Neural cell (in vitro differentiated cells): ENCODE measurements around the gene BAD. TPM values are rescaled to one million over a fixed set of nuclear protein-coding genes. Genes with fewer than 3 reads are reported as not detected.

Source experiments
- H2AFZ ChIP-seq: fragments of 200-600, 300-800 bp; sonication (generic), shearing (Covaris generic); 2 replicates; pipeline ENCODE4 v1.6.0; 2014; ENCODE audit warnings: low read depth, mild to moderate bottlenecking, antibody characterized with exemption, low read length, moderate library complexity
- H3F3A ChIP-seq: fragments of 200-600 bp; shearing (Covaris generic); 2 replicates; pipeline ENCODE4 v1.6.1; 2016; ENCODE audit warnings: mild to moderate bottlenecking, moderate library complexity, mixed read lengths, antibody characterized with exemption, low read length; ENCODE audit not compliant: insufficient read depth, poor library complexity, severe bottlenecking
- H3K27ac ChIP-seq: fragments of 200-600, 300-800 bp; sonication (generic), shearing (Covaris generic); 2 replicates; pipeline ENCODE4 v1.5.1; 2014; ENCODE audit warnings: mild to moderate bottlenecking, low read length, moderate library complexity
- H3K27me3 ChIP-seq: fragments of 300-800, 200-600 bp; sonication (generic), shearing (Covaris generic); 2 replicates; pipeline ENCODE4 v1.6.0; 2014; ENCODE audit warnings: mild to moderate bottlenecking, low read depth, low read length, moderate library complexity; ENCODE audit not compliant: insufficient read depth
- H3K36me3 ChIP-seq: fragments of 300-800, 200-600 bp; sonication (generic), shearing (Covaris generic); 2 replicates; pipeline ENCODE4 v1.5.1; 2014; ENCODE audit warnings: mild to moderate bottlenecking, antibody characterized with exemption, low read length, moderate library complexity; ENCODE audit not compliant: insufficient read depth
- H3K4me2 ChIP-seq: fragments of 300-800, 200-600 bp; sonication (generic), shearing (Covaris generic); 2 replicates; pipeline ENCODE4 v1.6.0; 2014; ENCODE audit warnings: mild to moderate bottlenecking, low read length
- H3K4me3 ChIP-seq: fragments of 300-800, 200-600 bp; sonication (generic), shearing (Covaris generic); 2 replicates; pipeline ENCODE4 v1.5.1; 2014; ENCODE audit warnings: mild to moderate bottlenecking, low read length, moderate library complexity
- H3K79me2 ChIP-seq: fragments of 200-600 bp; shearing (Covaris generic); replicated peaks from 2 replicates; pipeline ENCODE4 v1.6.0; 2014; ENCODE audit warnings: mild to moderate bottlenecking, low read length, moderate library complexity; ENCODE audit not compliant: insufficient read depth
- H3K9ac ChIP-seq: fragments of 300-800, 200-600 bp; sonication (generic), shearing (Covaris generic); 2 replicates; pipeline ENCODE4 v1.6.1; 2016; ENCODE audit warnings: mild to moderate bottlenecking, low read length, mixed read lengths
- H3K9me2 ChIP-seq: fragments of 200-600 bp; shearing (Covaris generic); 2 replicates; pipeline ENCODE4 v1.6.1; 2016; ENCODE audit warnings: mild to moderate bottlenecking, low read length, mixed read lengths; ENCODE audit not compliant: insufficient read depth
- H3K9me3 ChIP-seq: fragments of 200-600, 300-800 bp; sonication (generic), shearing (Covaris generic); 2 replicates; pipeline ENCODE4 v1.6.1; 2016; ENCODE audit warnings: mild to moderate bottlenecking, mixed run types, low read length, moderate library complexity, mixed read lengths
- H4K20me1 ChIP-seq: fragments of 200-600 bp; shearing (Covaris generic); 2 replicates; pipeline ENCODE4 v1.6.1; 2016; ENCODE audit warnings: mild to moderate bottlenecking, mixed run types; ENCODE audit not compliant: insufficient read depth
- CTCF ChIP-seq: fragments of 450-650 bp; IDR thresholded peaks from 2 replicates; pipeline ENCODE4 v1.5.1; 2014; ENCODE audit warnings: antibody characterized with exemption, mild to moderate bottlenecking, moderate library complexity; ENCODE audit not compliant: poor library complexity, severe bottlenecking
- EP300 ChIP-seq: fragments of 450-650 bp; conservative IDR thresholded peaks from 2 replicates; pipeline ENCODE4 v1.6.1; 2014; ENCODE audit warnings: antibody characterized with exemption, mild to moderate bottlenecking, moderate library complexity; ENCODE audit not compliant: poor library complexity, severe bottlenecking
- EZH2 ChIP-seq: fragments of 200-600, 300-800 bp; shearing (Covaris generic), sonication (generic); IDR thresholded peaks from 2 replicates; pipeline ENCODE4 v1.6.1; 2014; ENCODE audit warnings: antibody characterized with exemption, low read length, borderline replicate concordance, mild to moderate bottlenecking; ENCODE audit not compliant: insufficient read depth, poor library complexity, severe bottlenecking
- MXI1 ChIP-seq: fragments of 450-650 bp; conservative IDR thresholded peaks from 2 replicates; pipeline ENCODE4 v1.6.1; 2014; ENCODE audit warnings: antibody characterized with exemption, mild to moderate bottlenecking; ENCODE audit not compliant: poor library complexity, severe bottlenecking
- POLR2AphosphoS5 ChIP-seq: IDR thresholded peaks from 2 replicates; pipeline ENCODE4 v1.6.1; 2012
- RAD21 ChIP-seq: fragments of 450-650 bp; conservative IDR thresholded peaks from 2 replicates; pipeline ENCODE4 v1.6.1; 2014; ENCODE audit warnings: antibody characterized with exemption, mild to moderate bottlenecking, moderate library complexity
- REST ChIP-seq: IDR thresholded peaks from 2 replicates; pipeline ENCODE4 v1.6.1; 2012; ENCODE audit warnings: borderline replicate concordance
- SMC3 ChIP-seq: fragments of 450-650 bp; conservative IDR thresholded peaks from 2 replicates; pipeline ENCODE4 v1.6.1; 2014; ENCODE audit warnings: antibody characterized with exemption, mild to moderate bottlenecking, moderate library complexity; ENCODE audit not compliant: poor library complexity
- TAF1 ChIP-seq: IDR thresholded peaks from 2 replicates; pipeline ENCODE4 v1.6.1; 2012; ENCODE audit warnings: low read depth
- polyA plus RNA-seq: library from polyadenylated mRNA; depleted of rRNA; stranded (reverse); fragments of >200 nt; gene quantifications from 2 replicates; pipeline ENCODE4 v1.2.3, GENCODE V29; 2014

The BAD gene
- polyA plus RNA-seq, 1 donor from 2014 or later, result 219 TPM

GRCh38 chr11:64244966-64245365, 39.5 kb downstream of the BAD start:
- Histone ChIP-seq H4K20me1 (no peaks in the 10 kb centered on the region), H3K79me2 (peaks cover 13% of the 10 kb centered on the region), H3K27me3 (no peaks in the 10 kb centered on the region), H3K4me2 (peak overlapping the region; percentile 89), H3K4me3 (peak overlapping the region; percentile 99), H3K9me2 (no peaks in the 10 kb centered on the region), H3F3A (no peaks in the 10 kb centered on the region), H3K27ac (peak overlapping the region; percentile 57), H3K9me3 (no peaks in the 10 kb centered on the region), H2AFZ (no peak overlapping the region), H3K9ac (peak overlapping the region; percentile 85), H3K36me3 (no peaks in the 10 kb centered on the region)
- TF ChIP-seq RAD21, result no peak
- no peak for TF ChIP-seq EP300
- no peak for TF ChIP-seq TAF1
- no peak for TF ChIP-seq CTCF
- no peak for TF ChIP-seq POLR2AphosphoS5
- TF ChIP-seq SMC3, result no peak

GRCh38 chr11:64244107-64244506, 40.4 kb downstream of the BAD start:
- Histone ChIP-seq H3K9me3 (no peaks in the 10 kb centered on the region), H3K27ac (no peak overlapping the region), H3K4me3 (no peak overlapping the region), H3K4me2 (no peak overlapping the region), H3K27me3 (no peaks in the 10 kb centered on the region), H3K9me2 (no peaks in the 10 kb centered on the region), H3K79me2 (peaks cover 13% of the 10 kb centered on the region), H4K20me1 (no peaks in the 10 kb centered on the region), H3F3A (no peaks in the 10 kb centered on the region), H2AFZ (no peak overlapping the region), H3K36me3 (no peaks in the 10 kb centered on the region), H3K9ac (no peak overlapping the region)
- TF ChIP-seq MXI1, result no peak
- no peak for TF ChIP-seq EP300
- no peak for TF ChIP-seq POLR2AphosphoS5
- no peak for TF ChIP-seq CTCF

GRCh38 chr11:64243236-64243854, 41.1 kb downstream of the BAD start:
- Histone ChIP-seq H3K4me3 (peak overlapping the region; percentile 2), H3K4me2 (no peak overlapping the region), H3K27ac (no peak overlapping the region)

More at GRCh38 chr11:64243236-64243854, 41.1 kb downstream of the BAD start:
- Histone ChIP-seq H3K36me3 (no peaks in the 10 kb centered on the region), H3K9me2 (no peaks in the 10 kb centered on the region), H3F3A (no peaks in the 10 kb centered on the region), H4K20me1 (no peaks in the 10 kb centered on the region), H3K79me2 (peaks cover 13% of the 10 kb centered on the region), H3K27me3 (no peaks in the 10 kb centered on the region), H3K9me3 (no peaks in the 10 kb centered on the region), H2AFZ (no peak overlapping the region), H3K9ac (no peak overlapping the region)
- no peak for TF ChIP-seq SMC3
- no peak for TF ChIP-seq RAD21
- TF ChIP-seq CTCF, result no peak
- no peak for TF ChIP-seq EZH2
- TF ChIP-seq REST, result no peak
- no peak for TF ChIP-seq EP300
- TF ChIP-seq TAF1, result no peak
- no peak for TF ChIP-seq MXI1
- no peak for TF ChIP-seq POLR2AphosphoS5
